CD4-positive, CD25-positive, alpha-beta regulatory T cell (primary cell): ENCODE measurements around the gene TBATA. TPM values are rescaled to one million over a fixed set of nuclear protein-coding genes. Genes with fewer than 3 reads are reported as not detected.

Experiments used
- ATAC-seq, 2 donors: fragments of 150-1000 bp; cut with Tn5 transposase; one replicate each; pipeline ENCODE4 v1.10.0; 2021; ENCODE audit warnings: low read depth in 2 of 2, moderate number of reproducible peaks in 2 of 2, moderate library complexity in 1 of 2
- DNase-seq, 3 donors: peaks; one replicate each; pipeline versions ENCODE4 v3.0.0 to v3.0.0-alpha.2; 2012 to 2022; ENCODE audit warnings: mixed read lengths in 1 of 3
- H3K27ac ChIP-seq: one replicate; pipeline ENCODE4 v1.7.0; 2013; ENCODE audit warnings: mild to moderate bottlenecking, low read length; ENCODE audit not compliant: insufficient read depth, poor library complexity, severe bottlenecking
- H3K27me3 ChIP-seq: one replicate; pipeline ENCODE4 v1.7.0; 2013; ENCODE audit warnings: low read length; ENCODE audit not compliant: control insufficient read depth, insufficient read depth
- H3K36me3 ChIP-seq: one replicate; pipeline ENCODE4 v1.7.0; 2013; ENCODE audit warnings: mild to moderate bottlenecking, low read length, moderate library complexity; ENCODE audit not compliant: control insufficient read depth, insufficient read depth
- H3K4me1 ChIP-seq: 2 replicates; pipeline ENCODE4 v1.7.0; 2013; ENCODE audit warnings: mild to moderate bottlenecking, low read length; ENCODE audit not compliant: insufficient read depth, control insufficient read depth, poor library complexity, severe bottlenecking
- H3K4me3 ChIP-seq: one replicate; pipeline ENCODE4 v1.7.0; 2013; ENCODE audit warnings: low read depth, mild to moderate bottlenecking, low read length, moderate library complexity
- H3K9me3 ChIP-seq, 2 experiments: 1 replicate in 1 of 2; 2 replicates in 1 of 2; pipeline ENCODE4 v1.7.0; 2013; ENCODE audit warnings: low read length in 2 of 2, mild to moderate bottlenecking in 1 of 2, moderate library complexity in 1 of 2; ENCODE audit not compliant: control insufficient read depth in 2 of 2
- H3K27ac Mint-ChIP-seq, 3 donors: one replicate each; pipeline ENCODE4 v1.8.0; 2020 to 2022; ENCODE audit warnings: mild to moderate bottlenecking in 3 of 3, mixed read lengths in 3 of 3, moderate library complexity in 2 of 3
- H3K27me3 Mint-ChIP-seq: one replicate; pipeline ENCODE4 v1.8.0; 2022; ENCODE audit warnings: mild to moderate bottlenecking, mixed read lengths
- H3K36me3 Mint-ChIP-seq: one replicate; pipeline ENCODE4 v1.8.0; 2020; ENCODE audit warnings: mixed read lengths
- H3K4me1 Mint-ChIP-seq, 4 donors: one replicate each; pipeline ENCODE4 v1.8.0; 2020 to 2022; ENCODE audit warnings: mixed read lengths in 4 of 4, mild to moderate bottlenecking in 1 of 4
- H3K4me3 Mint-ChIP-seq, 4 donors: one replicate each; pipeline ENCODE4 v1.8.0; 2020 to 2022; ENCODE audit warnings: mild to moderate bottlenecking in 4 of 4, mixed read lengths in 4 of 4, moderate library complexity in 3 of 4
- H3K9me3 Mint-ChIP-seq, 7 donors: one replicate each; pipeline ENCODE4 v1.8.0; 2020 to 2022; ENCODE audit warnings: mixed read lengths in 7 of 7, mild to moderate bottlenecking in 3 of 7, moderate library complexity in 2 of 7
- polyA plus RNA-seq, 4 donors: library from polyadenylated mRNA; unstranded; fragments of 300-500 nt; fragmentation: Illumina TruSeq; gene quantifications; one replicate each; pipeline ENCODE4 v1.2.3, GENCODE V29; 2021
- total RNA-seq: library from RNA; stranded (reverse); gene quantifications from one replicate; pipeline ENCODE4 v1.2.3, GENCODE V29; 2022

TBATA gene
- total and polyA plus RNA-seq, 5 donors from 2014 or later: not detected

DNA sequence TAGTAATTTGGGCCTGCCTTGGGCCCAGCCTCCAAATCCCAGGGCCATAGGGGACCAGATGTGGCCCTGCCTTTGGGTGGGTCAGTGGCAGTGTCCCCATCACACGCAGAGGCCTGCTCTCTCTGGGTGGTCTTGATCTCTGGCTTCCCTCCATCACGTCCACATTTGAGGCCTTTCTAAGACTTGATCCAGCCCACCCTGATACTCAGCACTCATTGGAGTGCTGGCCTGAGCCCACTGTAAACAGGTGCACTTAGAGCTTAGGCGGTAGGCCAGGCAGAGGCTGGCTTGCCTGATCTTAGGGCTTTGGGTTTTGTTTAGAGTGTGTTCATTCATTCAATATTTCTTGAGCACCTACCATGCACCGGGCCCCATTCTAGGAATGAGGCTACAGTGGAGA, 52.6 kb downstream of the TBATA start:
- Histone ChIP-seq H3K4me3 (no peak overlapping the region), H3K4me1 (no peaks in the 10 kb centered on the region), H3K36me3 (no peaks in the 10 kb centered on the region), H3K9me3 (no peaks in the 10 kb centered on the region), H3K27me3 (no peaks in the 10 kb centered on the region), H3K27ac (no peak overlapping the region)
- no peak overlapping the region for H3K4me3 Mint-ChIP-seq
- peaks cover 0 to 2% (median 0%) of the 10 kb centered on the region in 4 donors for H3K4me1 Mint-ChIP-seq
- ATAC-seq (no peak), DNase-seq (no peak)
- H3K27ac Mint-ChIP-seq: no peak overlapping the region
- H3K9me3 Mint-ChIP-seq: no peaks in the 10 kb centered on the region
- no peaks in the 10 kb centered on the region for H3K36me3 Mint-ChIP-seq
- no peaks in the 10 kb centered on the region for H3K27me3 Mint-ChIP-seq

- no peak overlapping the region for H3K27ac Mint-ChIP-seq
- Histone ChIP-seq H3K27ac (no peak overlapping the region), H3K4me3 (no peak overlapping the region), H3K4me1 (no peaks in the 10 kb centered on the region), H3K9me3 (no peaks in the 10 kb centered on the region), H3K36me3 (no peaks in the 10 kb centered on the region), H3K27me3 (no peaks in the 10 kb centered on the region)
- peaks cover 0 to 2% (median 0%) of the 10 kb centered on the region in 4 donors for H3K4me1 Mint-ChIP-seq
- ATAC-seq: no peak
- no peaks in the 10 kb centered on the region for H3K36me3 Mint-ChIP-seq
- H3K4me3 Mint-ChIP-seq: no peak overlapping the region
- H3K9me3 Mint-ChIP-seq: no peaks in the 10 kb centered on the region
- no peak for DNase-seq
- no peaks in the 10 kb centered on the region for H3K27me3 Mint-ChIP-seq
These were observed 54.2 kb downstream of the TBATA start for GRCh38 chr10:70730955-70731354.

DNA sequence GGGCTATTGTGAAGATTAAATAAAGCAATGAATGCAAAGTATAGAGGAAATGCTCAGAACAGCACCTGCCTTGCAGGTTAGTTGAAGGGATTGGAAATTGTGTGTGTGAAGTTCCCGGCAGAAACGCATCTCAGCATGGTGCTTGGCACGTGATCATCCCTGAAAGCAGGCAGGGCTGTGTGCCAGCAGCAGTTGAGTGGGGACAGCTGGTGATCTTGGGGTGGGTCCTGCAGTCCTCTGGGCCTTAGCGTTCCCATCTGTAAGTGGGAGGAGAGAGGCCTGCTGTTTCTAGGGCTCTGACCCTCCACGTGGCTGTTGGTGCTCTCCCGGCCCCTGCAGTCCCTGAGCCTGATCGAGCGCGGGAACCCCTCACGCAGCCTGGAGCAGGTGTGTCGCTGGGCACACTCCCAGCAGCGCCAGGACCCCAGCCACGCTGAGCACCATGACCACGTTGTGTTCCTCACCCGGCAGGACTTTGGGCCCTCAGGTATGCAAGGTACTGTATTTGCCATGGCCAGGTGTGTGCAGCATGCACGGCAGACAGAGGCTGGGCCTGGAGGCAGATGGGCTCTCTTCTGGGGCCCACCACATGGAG, 55.3 kb downstream of the TBATA start:
- no peak for ATAC-seq
- no peak overlapping the region for H3K27ac Mint-ChIP-seq
- Histone ChIP-seq H3K27me3 (no peaks in the 10 kb centered on the region), H3K36me3 (no peaks in the 10 kb centered on the region), H3K27ac (no peak overlapping the region), H3K9me3 (no peaks in the 10 kb centered on the region), H3K4me1 (no peaks in the 10 kb centered on the region), H3K4me3 (no peak overlapping the region)
- no peaks in the 10 kb centered on the region for H3K9me3 Mint-ChIP-seq
- peaks cover 0 to 2% (median 0%) of the 10 kb centered on the region in 4 donors for H3K4me1 Mint-ChIP-seq
- H3K4me3 Mint-ChIP-seq: no peak overlapping the region
- H3K36me3 Mint-ChIP-seq: no peaks in the 10 kb centered on the region
- DNase-seq: no peak
- H3K27me3 Mint-ChIP-seq: no peaks in the 10 kb centered on the region

DNA sequence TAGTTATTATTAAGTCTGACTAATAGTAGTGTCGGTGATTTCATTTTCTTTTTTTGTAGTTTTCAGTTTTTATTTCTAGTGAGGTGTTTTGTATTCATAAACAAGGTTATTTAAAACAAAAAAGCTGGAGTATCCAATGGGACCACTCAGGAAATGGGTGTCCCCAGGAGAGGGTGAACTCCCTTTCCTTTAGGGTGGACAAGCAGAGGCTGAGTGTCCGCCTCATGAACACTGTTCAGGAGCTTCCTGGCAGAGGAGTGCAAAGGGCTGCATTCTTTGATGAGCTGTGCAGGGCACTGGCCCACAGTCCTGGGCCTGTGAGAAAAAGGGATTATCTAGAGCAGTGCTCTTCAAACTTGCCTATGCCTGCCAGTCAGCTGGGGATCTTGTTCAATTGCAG, 56.8 kb downstream of the TBATA start:
- no peaks in the 10 kb centered on the region for H3K9me3 ChIP-seq
- DNase-seq (no peak), ATAC-seq (no peak)
- no peaks in the 10 kb centered on the region for H3K36me3 ChIP-seq
- H3K27ac Mint-ChIP-seq: no peak overlapping the region
- H3K27me3 ChIP-seq: no peaks in the 10 kb centered on the region
- H3K4me3 Mint-ChIP-seq: no peak overlapping the region
- H3K4me1 Mint-ChIP-seq: peaks cover 0 to 2% (median 0%) of the 10 kb centered on the region in 4 donors
- no peak overlapping the region for H3K4me3 ChIP-seq
- no peaks in the 10 kb centered on the region for H3K27me3 Mint-ChIP-seq
- no peaks in the 10 kb centered on the region for H3K4me1 ChIP-seq
- H3K27ac ChIP-seq: no peak overlapping the region
- H3K36me3 Mint-ChIP-seq: no peaks in the 10 kb centered on the region
- H3K9me3 Mint-ChIP-seq: no peaks in the 10 kb centered on the region

DNA sequence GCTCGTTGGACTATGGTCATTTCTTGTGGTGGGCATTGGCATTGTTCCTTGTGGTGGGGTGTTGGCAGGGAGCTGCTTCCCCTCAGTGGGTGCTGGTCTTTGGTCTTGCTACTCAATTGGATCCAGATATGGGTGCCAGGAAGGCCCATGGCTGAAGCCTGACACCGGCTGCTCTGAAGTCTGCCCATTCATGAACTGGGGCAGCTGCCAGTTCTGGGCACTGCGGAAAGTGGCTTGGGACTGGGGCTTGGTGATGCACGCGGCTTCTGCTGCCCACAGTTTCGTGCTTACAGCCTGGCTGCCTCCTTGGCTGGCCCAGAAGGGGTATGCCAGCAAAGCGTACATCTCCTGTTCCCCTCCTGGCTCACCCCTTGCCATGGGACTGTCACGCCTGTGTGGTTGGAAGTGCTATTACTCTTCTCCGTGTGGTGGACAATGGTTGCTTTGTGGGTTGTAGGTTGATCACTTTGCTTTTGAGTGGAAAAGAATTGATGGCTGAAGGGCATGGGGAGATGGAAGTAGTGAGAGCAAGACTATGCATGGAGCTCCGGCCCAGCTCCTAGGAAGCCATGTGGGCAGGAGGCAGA, 58.2 kb downstream of the TBATA start:
- Mint-ChIP-seq H3K36me3 (no peaks in the 10 kb centered on the region), H3K9me3 (no peaks in the 10 kb centered on the region), H3K4me3 (no peak overlapping the region), H3K27me3 (no peaks in the 10 kb centered on the region), H3K27ac (no peak overlapping the region), H3K4me1 (no peaks in the 10 kb centered on the region)
- Histone ChIP-seq H3K9me3 (no peaks in the 10 kb centered on the region), H3K27ac (no peak overlapping the region), H3K36me3 (no peaks in the 10 kb centered on the region), H3K27me3 (no peaks in the 10 kb centered on the region), H3K4me3 (no peak overlapping the region), H3K4me1 (no peaks in the 10 kb centered on the region)
- DNase-seq (no peak), ATAC-seq (no peak)

DNA sequence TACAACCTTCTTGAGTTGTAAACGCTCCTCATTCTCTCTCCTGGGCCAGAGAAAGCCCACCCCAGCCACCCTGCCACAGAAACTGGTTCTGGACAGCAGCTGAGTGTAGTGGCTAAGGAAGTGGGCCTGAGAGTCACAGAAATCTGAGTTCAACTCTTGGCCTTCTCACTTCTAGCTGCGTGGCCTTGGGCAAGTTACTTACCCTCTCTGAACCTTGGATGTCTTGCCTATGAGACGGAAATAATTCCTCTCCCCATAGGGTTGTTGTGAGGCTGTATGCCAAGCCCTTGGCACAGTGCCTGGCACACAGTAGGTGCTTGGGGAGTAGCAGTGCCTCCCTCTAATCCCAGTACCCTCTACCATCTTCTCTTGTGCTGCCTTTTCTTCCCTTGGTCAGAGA, 61.4 kb downstream of the TBATA start:
- ATAC-seq: no peak
- Histone ChIP-seq H3K36me3 (no peaks in the 10 kb centered on the region), H3K4me3 (no peak overlapping the region), H3K9me3 (no peaks in the 10 kb centered on the region), H3K27ac (no peak overlapping the region), H3K4me1 (no peaks in the 10 kb centered on the region), H3K27me3 (no peaks in the 10 kb centered on the region)
- H3K4me1 Mint-ChIP-seq: no peaks in the 10 kb centered on the region
- H3K9me3 Mint-ChIP-seq: no peaks in the 10 kb centered on the region
- no peak for DNase-seq
- H3K4me3 Mint-ChIP-seq: no peak overlapping the region
- H3K27me3 Mint-ChIP-seq: peaks cover 5% of the 10 kb centered on the region
- no peaks in the 10 kb centered on the region for H3K36me3 Mint-ChIP-seq
- no peak overlapping the region for H3K27ac Mint-ChIP-seq

GRCh38 chr10:70722820-70723424, 62.3 kb downstream of the TBATA start:
- peaks cover 5% of the 10 kb centered on the region for H3K27me3 Mint-ChIP-seq
- H3K4me3 ChIP-seq: no peak overlapping the region
- H3K4me1 ChIP-seq: no peaks in the 10 kb centered on the region
- H3K9me3 Mint-ChIP-seq: no peaks in the 10 kb centered on the region
- no peaks in the 10 kb centered on the region for H3K36me3 ChIP-seq
- no peak overlapping the region for H3K4me3 Mint-ChIP-seq
- no peaks in the 10 kb centered on the region for H3K27me3 ChIP-seq
- no peak for ATAC-seq
- H3K4me1 Mint-ChIP-seq: no peaks in the 10 kb centered on the region
- no peak overlapping the region for H3K27ac Mint-ChIP-seq
- DNase-seq: no peak
- no peaks in the 10 kb centered on the region for H3K36me3 Mint-ChIP-seq
- no peaks in the 10 kb centered on the region for H3K9me3 ChIP-seq
- H3K27ac ChIP-seq: no peak overlapping the region
